MCF 10A (cell line): ENCODE data around the gene HBQ1. TPM values are rescaled to one million over a fixed set of nuclear protein-coding genes. Genes with fewer than 3 reads are reported as not detected.
"Not testable (repeated sequence)": the region's sequence is repeated elsewhere in the genome, so short reads cannot be mapped to it uniquely, and the experiment has no call there.

Experiments used
- BruUV-seq: library from RNA; stranded (reverse); fragments of 400-500 nt; replicated peaks from 2 replicates; lab custom pipeline; 2021; lab: Mats Ljungman, UMichigan
- CTCF ChIA-PET: fragments of 300-600 bp; sonication (Branson Sonifier 250); formaldehyde crosslinking; extraction: SDS; loops from one replicate; lab custom pipeline; 2021; ENCODE audit warnings: antibody characterized with exemption, inconsistent platforms; lab: Yijun Ruan, JAX
- POLR2A ChIA-PET: fragments of 300-600, 350-650 bp; sonication (Branson Sonifier 250); formaldehyde crosslinking; extraction: SDS; loops from one replicate; lab custom pipeline; 2020; ENCODE audit warnings: antibody characterized with exemption, inconsistent platforms; lab: Yijun Ruan, JAX
- DNase-seq: peaks from one replicate; pipeline ENCODE4 v3.0.0-alpha.2; 2018; ENCODE audit not compliant: unreplicated experiment
- H3K27ac Mint-ChIP-seq: one replicate; pipeline ENCODE4 v1.8.0; 2022; ENCODE audit warnings: mild to moderate bottlenecking, low read depth, mixed read lengths; ENCODE audit not compliant: unreplicated experiment
- H3K27me3 Mint-ChIP-seq: one replicate; pipeline ENCODE4 v1.8.0; 2022; ENCODE audit warnings: mixed read lengths; ENCODE audit not compliant: insufficient read depth, unreplicated experiment
- H3K36me3 Mint-ChIP-seq: one replicate; pipeline ENCODE4 v1.8.0; 2022; ENCODE audit warnings: mild to moderate bottlenecking, moderate library complexity, mixed read lengths; ENCODE audit not compliant: insufficient read depth, unreplicated experiment
- H3K4me1 Mint-ChIP-seq: one replicate; pipeline ENCODE4 v1.8.0; 2022; ENCODE audit warnings: mixed read lengths; ENCODE audit not compliant: insufficient read depth, unreplicated experiment
- H3K4me3 Mint-ChIP-seq: one replicate; pipeline ENCODE4 v1.8.0; 2022; ENCODE audit warnings: mild to moderate bottlenecking, moderate library complexity, mixed read lengths; ENCODE audit not compliant: unreplicated experiment
- H3K9me3 Mint-ChIP-seq: one replicate; pipeline ENCODE4 v1.8.0; 2022; ENCODE audit warnings: mixed read lengths; ENCODE audit not compliant: unreplicated experiment
- intact Hi-C: fragments of 100-400 bp; cut with micrococcal nuclease; formaldehyde crosslinking; loops from 2 replicates; pipeline ENCODE4 v1.14.1; 2022
- total RNA-seq: library from RNA; stranded (reverse); gene quantifications from 2 replicates; pipeline ENCODE4 v1.2.3, GENCODE V29; 2022
- TF ChIP-seq, protein P1 (sequence below): fragments of 200-600 bp; IDR thresholded peaks from one replicate; pipeline ENCODE4 v1.8.0; 2022; ENCODE audit warnings: antibody characterized with exemption, mild to moderate bottlenecking; ENCODE audit not compliant: unreplicated experiment

The HBQ1 gene
- total RNA-seq, 1 experiment from 2014 or later, result not detected

- H3K27me3 Mint-ChIP-seq, result peaks cover 27% of the 10 kb centered on the region
- no peak overlapping the region for H3K27ac Mint-ChIP-seq
- ChIA-PET POLR2A (interaction anchor here (0.8 kb wide), 1 partner anchor 13 kb away, joined by 4 read pairs; no protein-coding TSS in a partner anchor), CTCF (no interaction called here)
- peaks cover 8% of the 10 kb centered on the region for H3K4me1 Mint-ChIP-seq
- H3K9me3 Mint-ChIP-seq, result no peaks in the 10 kb centered on the region
- H3K4me3 Mint-ChIP-seq, result no peak overlapping the region
- BruUV-seq, result no TSS peak
- no peak for DNase-seq
- TF ChIP-seq, protein P1, sequence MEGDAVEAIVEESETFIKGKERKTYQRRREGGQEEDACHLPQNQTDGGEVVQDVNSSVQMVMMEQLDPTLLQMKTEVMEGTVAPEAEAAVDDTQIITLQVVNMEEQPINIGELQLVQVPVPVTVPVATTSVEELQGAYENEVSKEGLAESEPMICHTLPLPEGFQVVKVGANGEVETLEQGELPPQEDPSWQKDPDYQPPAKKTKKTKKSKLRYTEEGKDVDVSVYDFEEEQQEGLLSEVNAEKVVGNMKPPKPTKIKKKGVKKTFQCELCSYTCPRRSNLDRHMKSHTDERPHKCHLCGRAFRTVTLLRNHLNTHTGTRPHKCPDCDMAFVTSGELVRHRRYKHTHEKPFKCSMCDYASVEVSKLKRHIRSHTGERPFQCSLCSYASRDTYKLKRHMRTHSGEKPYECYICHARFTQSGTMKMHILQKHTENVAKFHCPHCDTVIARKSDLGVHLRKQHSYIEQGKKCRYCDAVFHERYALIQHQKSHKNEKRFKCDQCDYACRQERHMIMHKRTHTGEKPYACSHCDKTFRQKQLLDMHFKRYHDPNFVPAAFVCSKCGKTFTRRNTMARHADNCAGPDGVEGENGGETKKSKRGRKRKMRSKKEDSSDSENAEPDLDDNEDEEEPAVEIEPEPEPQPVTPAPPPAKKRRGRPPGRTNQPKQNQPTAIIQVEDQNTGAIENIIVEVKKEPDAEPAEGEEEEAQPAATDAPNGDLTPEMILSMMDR, result no peak
- H3K36me3 Mint-ChIP-seq, result no peaks in the 10 kb centered on the region
- intact Hi-C loops, result no loop called here
Measured at GRCh38 chr16:162271-162991, 17.8 kb upstream of the HBQ1 start.

- POLR2A ChIA-PET, result interaction anchor here (0.8 kb wide), 1 partner anchor 13 kb away, joined by 4 read pairs; no protein-coding TSS in a partner anchor
- H3K9me3 Mint-ChIP-seq, H3K27ac Mint-ChIP-seq, H3K4me1 Mint-ChIP-seq, H3K36me3 Mint-ChIP-seq, DNase-seq, CTCF ChIA-PET, H3K4me3 Mint-ChIP-seq, intact Hi-C loops, BruUV-seq: not testable (repeated sequence)
- H3K27me3 Mint-ChIP-seq, result peaks cover 20% of the 10 kb centered on the region
Measured at GRCh38 chr16:163139-163538, 17.1 kb upstream of the HBQ1 start.

GRCh38 chr16:163696-164095, 16.6 kb upstream of the HBQ1 start:
- H3K27ac Mint-ChIP-seq, H3K4me1 Mint-ChIP-seq, H3K4me3 Mint-ChIP-seq, BruUV-seq, DNase-seq, H3K36me3 Mint-ChIP-seq, intact Hi-C loops, H3K9me3 Mint-ChIP-seq, POLR2A ChIA-PET, CTCF ChIA-PET: not testable (repeated sequence)
- peaks cover 14% of the 10 kb centered on the region for H3K27me3 Mint-ChIP-seq

GRCh38 chr16:164134-164823, 16.0 kb upstream of the HBQ1 start:
- not testable (repeated sequence) for H3K27ac Mint-ChIP-seq, H3K27me3 Mint-ChIP-seq, H3K4me3 Mint-ChIP-seq

GRCh38 chr16:164827-165538, 15.3 kb upstream of the HBQ1 start:
- H3K9me3 Mint-ChIP-seq, result no peaks in the 10 kb centered on the region
- TF ChIP-seq, protein P1, result no peak
- intact Hi-C loops, result no loop called here
- POLR2A ChIA-PET, result no interaction called here
- no TSS peak for BruUV-seq
- no peaks in the 10 kb centered on the region for H3K4me1 Mint-ChIP-seq
- DNase-seq, result no peak
- H3K27ac Mint-ChIP-seq, result no peak overlapping the region
- H3K36me3 Mint-ChIP-seq, result no peaks in the 10 kb centered on the region
- peaks cover 1% of the 10 kb centered on the region for H3K27me3 Mint-ChIP-seq
- no peak overlapping the region for H3K4me3 Mint-ChIP-seq
- CTCF ChIA-PET, result no interaction called here

More at GRCh38 chr16:164134-164823, 16.0 kb upstream of the HBQ1 start:
- intact Hi-C loops, H3K36me3 Mint-ChIP-seq, H3K9me3 Mint-ChIP-seq, CTCF ChIA-PET, H3K4me1 Mint-ChIP-seq, POLR2A ChIA-PET, BruUV-seq, DNase-seq: not testable (repeated sequence)
